Ascending aorta (tissue), 2 donors: Measurements from ENCODE around the gene YY1AP1. TPM values are rescaled to one million over a fixed set of nuclear protein-coding genes. Genes with fewer than 3 reads are reported as not detected.
"Not testable (repeated sequence)": the region's sequence is repeated elsewhere in the genome, so short reads cannot be mapped to it uniquely, and the experiment has no call there.

Experiments used
- DNase-seq, 2 donors: peaks; one replicate each; pipeline ENCODE4 v3.0.0-alpha.2; 2019; ENCODE audit warnings: low spot score in 2 of 2
- H3K27ac ChIP-seq, 2 donors: fragments of 200-600 bp; sonication (generic); one replicate each; pipeline ENCODE4 v1.5.1; 2016 to 2017; ENCODE audit warnings: mild to moderate bottlenecking in 1 of 2
- H3K27me3 ChIP-seq: fragments of 200-600 bp; sonication (generic); one replicate; pipeline ENCODE4 v1.5.1; 2017
- H3K36me3 ChIP-seq, 2 donors: fragments of 200-600 bp; sonication (generic); one replicate each; pipeline ENCODE4 v1.5.1; 2016
- H3K4me1 ChIP-seq, 2 donors: fragments of 200-600 bp; sonication (generic); one replicate each; pipeline ENCODE4 v1.5.1; 2016 to 2017; ENCODE audit warnings: mild to moderate bottlenecking in 1 of 2
- H3K4me3 ChIP-seq, 2 donors: fragments of 200-600 bp; sonication (generic); one replicate each; pipeline ENCODE4 v1.5.1; 2016 to 2017; ENCODE audit warnings: mild to moderate bottlenecking in 1 of 2
- H3K9me3 ChIP-seq, 2 donors: fragments of 200-600 bp; sonication (generic); one replicate each; pipeline ENCODE4 v1.5.1; 2016
- CTCF ChIP-seq, 3 experiments: fragments of 200-600 bp in 2 of 3; fragments of 450-650 bp in 1 of 3; sonication (generic) in 2 of 3; IDR thresholded peaks; one replicate each; pipeline ENCODE4 v1.5.1; 2016 to 2019; ENCODE audit warnings: antibody characterized with exemption in 3 of 3, mild to moderate bottlenecking in 1 of 3, moderate library complexity in 1 of 3
- intact Hi-C: fragments of 100-400 bp; cut with DNase I; formaldehyde crosslinking; loops from one replicate; pipeline ENCODE4 v1.15.1; 2023
- total RNA-seq: library from RNA; depleted of rRNA; stranded (reverse); fragments of >200 nt; gene quantifications from one replicate; pipeline ENCODE4 v1.1.0, GENCODE V29; 2016

YY1AP1 gene
- total RNA-seq, 1 donor from 2014 or later, result 24.2 TPM

GRCh38 chr1:155706139-155706538 lies 17.6 kb upstream of the YY1AP1 start:
- Histone ChIP-seq H3K9me3 (no peaks in the 10 kb centered on the region), H3K36me3 (peaks cover 0 to 7% of the 10 kb centered on the region in 2 donors), H3K4me1 (no peaks in the 10 kb centered on the region), H3K27ac (no peak overlapping the region), H3K4me3 (no peak overlapping the region), H3K27me3 (no peaks in the 10 kb centered on the region)
- no peak for DNase-seq
- intact Hi-C loops, result no loop called here
- TF ChIP-seq CTCF (IDR thresholded peaks at IDR 0.05), result no peak

- H3K36me3 ChIP-seq, H3K9me3 ChIP-seq, H3K4me1 ChIP-seq, H3K4me3 ChIP-seq, H3K27me3 ChIP-seq, H3K27ac ChIP-seq, DNase-seq, intact Hi-C loops: not testable (repeated sequence)
Measured at GRCh38 chr1:155704414-155704813, 15.8 kb upstream of the YY1AP1 start.

GRCh38 chr1:155703216-155703615 lies 14.6 kb upstream of the YY1AP1 start:
- H3K9me3 ChIP-seq, result no peaks in the 10 kb centered on the region
- intact Hi-C loops, result no loop called here

GRCh38 chr1:155701675-155702074 lies 13.1 kb upstream of the YY1AP1 start:
- intact Hi-C loops, H3K27ac ChIP-seq, H3K27me3 ChIP-seq, H3K4me3 ChIP-seq, H3K9me3 ChIP-seq, DNase-seq, H3K4me1 ChIP-seq, H3K36me3 ChIP-seq: not testable (repeated sequence)

More at GRCh38 chr1:155703216-155703615, 14.6 kb upstream of the YY1AP1 start:
- no peak overlapping the region for H3K27ac ChIP-seq
- no peak for DNase-seq
- no peaks in the 10 kb centered on the region for H3K4me1 ChIP-seq
- no peaks in the 10 kb centered on the region for H3K36me3 ChIP-seq
- no peak overlapping the region for H3K4me3 ChIP-seq
- no peaks in the 10 kb centered on the region for H3K27me3 ChIP-seq
- TF ChIP-seq CTCF (IDR thresholded peaks at IDR 0.05), result no peak

GRCh38 chr1:155699062-155699461 lies 10.5 kb upstream of the YY1AP1 start:
- H3K4me1 ChIP-seq, DNase-seq, H3K36me3 ChIP-seq, H3K27ac ChIP-seq, intact Hi-C loops, H3K9me3 ChIP-seq, H3K4me3 ChIP-seq, H3K27me3 ChIP-seq: not testable (repeated sequence)

GRCh38 chr1:155698382-155699038 lies 9.9 kb upstream of the YY1AP1 start:
- TF ChIP-seq CTCF (IDR thresholded peaks at IDR 0.05), result no peak
- Histone ChIP-seq H3K27ac (no peak overlapping the region), H3K27me3 (no peaks in the 10 kb centered on the region), H3K36me3 (no peaks in the 10 kb centered on the region), H3K4me1 (no peaks in the 10 kb centered on the region), H3K4me3 (no peak overlapping the region), H3K9me3 (no peaks in the 10 kb centered on the region)
- intact Hi-C loops, result no loop called here
- no peak for DNase-seq

- DNase-seq, H3K4me1 ChIP-seq, H3K27me3 ChIP-seq, H3K27ac ChIP-seq, intact Hi-C loops, H3K4me3 ChIP-seq, H3K36me3 ChIP-seq, H3K9me3 ChIP-seq: not testable (repeated sequence)
Measured at GRCh38 chr1:155697616-155698015, 9.0 kb upstream of the YY1AP1 start.

- intact Hi-C loops, result no loop called here
- no peaks in the 10 kb centered on the region for H3K9me3 ChIP-seq
- H3K4me1 ChIP-seq, result no peaks in the 10 kb centered on the region
- no peak for DNase-seq
- no peak overlapping the region for H3K4me3 ChIP-seq
- TF ChIP-seq CTCF (IDR thresholded peaks at IDR 0.05), result no peak
- H3K36me3 ChIP-seq, result no peaks in the 10 kb centered on the region
- no peak overlapping the region for H3K27ac ChIP-seq
- H3K27me3 ChIP-seq, result no peaks in the 10 kb centered on the region
Measured at GRCh38 chr1:155697046-155697445, 8.5 kb upstream of the YY1AP1 start.
